Testis (tissue), 3 donors: ENCODE data around the gene PI4K2B. TPM values are rescaled to one million over a fixed set of nuclear protein-coding genes. Genes with fewer than 3 reads are reported as not detected.
"Not testable (repeated sequence)": the region's sequence is repeated elsewhere in the genome, so short reads cannot be mapped to it uniquely, and the experiment has no call there.

Source experiments
- DNase-seq: peaks from one replicate; pipeline ENCODE4 v3.0.0-alpha.2; 2019
- H3K27ac ChIP-seq, 2 donors: fragments of 200-600 bp; sonication (generic); one replicate each; pipeline ENCODE4 v1.5.1; 2019
- H3K27me3 ChIP-seq: fragments of 200-600 bp; sonication (generic); one replicate; pipeline ENCODE4 v1.5.1; 2019
- H3K36me3 ChIP-seq: fragments of 200-600 bp; sonication (generic); one replicate; pipeline ENCODE4 v1.5.1; 2017; ENCODE audit warnings: low read depth; ENCODE audit errors: missing control alignments
- H3K4me1 ChIP-seq: fragments of 200-600 bp; sonication (generic); one replicate; pipeline ENCODE4 v1.5.1; 2019
- H3K4me3 ChIP-seq, 2 donors: fragments of 200-600 bp; sonication (generic); one replicate each; pipeline ENCODE4 v1.5.1; 2017 to 2019
- H3K9me3 ChIP-seq: fragments of 200-600 bp; sonication (generic); one replicate; pipeline ENCODE4 v1.5.1; 2017
- CTCF ChIP-seq, 3 experiments: fragments of 450-650 bp in 2 of 3; fragments of 200-600 bp in 1 of 3; sonication (generic) in 1 of 3; IDR thresholded peaks; one replicate each; pipeline ENCODE4 v1.5.1; 2016 to 2019; ENCODE audit warnings: antibody characterized with exemption in 3 of 3, mild to moderate bottlenecking in 2 of 3, moderate library complexity in 1 of 3
- POLR2A ChIP-seq: fragments of 450-650 bp; IDR thresholded peaks from one replicate; pipeline ENCODE4 v1.6.1; 2017; ENCODE audit warnings: antibody characterized with exemption, mild to moderate bottlenecking, moderate library complexity
- WGBS, 2 donors: methylation state at CpG; one replicate each; pipeline ENCODE4 v1.1.5; 2018; 5-methylcytosine and 5-hydroxymethylcytosine counted together
- intact Hi-C: fragments of 100-400 bp; cut with DNase I; formaldehyde crosslinking; loops from one replicate; pipeline ENCODE4 v1.15.1; 2023; ENCODE audit warnings: low total_unique reads
- polyA plus RNA-seq: library from polyadenylated mRNA; stranded (reverse); fragments of 350-450 nt; fragmentation: Illumina TruSeq; extraction: RNeasy Lipid Tissue Mini Kit (QIAGEN cat#74804); gene quantifications from one replicate; pipeline ENCODE4 v1.2.3, GENCODE V29; 2014; ENCODE audit warnings: low read depth, low replicate concordance; ENCODE audit not compliant: insufficient read depth
- total RNA-seq, 2 donors: library from RNA; depleted of rRNA; stranded (reverse); fragments of >200 nt; gene quantifications; one replicate each; pipeline ENCODE4 v1.2.3, GENCODE V29; 2016

The PI4K2B gene
- total and polyA plus RNA-seq, 3 donors from 2014 or later = 11.5 to 19.9 (median 18.9) TPM

GRCh38 chr4:25245181-25245580 is 11.3 kb downstream of the PI4K2B start:
- no peaks in the 10 kb centered on the region for H3K36me3 ChIP-seq
- intact Hi-C loops = no loop called here
- no peaks in the 10 kb centered on the region for H3K4me1 ChIP-seq
- H3K9me3 ChIP-seq = no peaks in the 10 kb centered on the region
- no peaks in the 10 kb centered on the region for H3K27me3 ChIP-seq
- DNase-seq = no peak
- WGBS, 2 donors = 94 to 97% methylated on average over 9 to 10 of the region's 10 CpGs
- H3K27ac ChIP-seq = no peak overlapping the region
- TF ChIP-seq CTCF (IDR thresholded peaks at IDR 0.05) (no peak), POLR2A (no peak)
- H3K4me3 ChIP-seq = no peak overlapping the region

GRCh38 chr4:25246680-25247611 is 13.1 kb downstream of the PI4K2B start:
- no peak for DNase-seq
- 82 to 93% methylated on average over 6 to 21 of the region's 22 CpGs for WGBS, 2 donors

GRCh38 chr4:25248875-25249274 is 15.0 kb downstream of the PI4K2B start:
- H3K36me3 ChIP-seq, intact Hi-C loops, H3K27ac ChIP-seq, H3K9me3 ChIP-seq, H3K4me3 ChIP-seq, DNase-seq, H3K27me3 ChIP-seq: not testable (repeated sequence)
- 78 to 80% methylated on average over 6 of the region's 6 CpGs for WGBS, 2 donors
- peaks cover 10% of the 10 kb centered on the region for H3K4me1 ChIP-seq

More at GRCh38 chr4:25246680-25247611, 13.1 kb downstream of the PI4K2B start:
- no peaks in the 10 kb centered on the region for H3K36me3 ChIP-seq
- intact Hi-C loops = no loop called here
- TF ChIP-seq CTCF (IDR thresholded peaks at IDR 0.05) (no peak), POLR2A (no peak)
- no peak overlapping the region for H3K4me3 ChIP-seq
- no peaks in the 10 kb centered on the region for H3K27me3 ChIP-seq
- H3K9me3 ChIP-seq = no peaks in the 10 kb centered on the region
- no peaks in the 10 kb centered on the region for H3K4me1 ChIP-seq
- no peak overlapping the region for H3K27ac ChIP-seq

- H3K4me3 ChIP-seq, H3K27ac ChIP-seq, H3K27me3 ChIP-seq, intact Hi-C loops, H3K9me3 ChIP-seq, DNase-seq, H3K36me3 ChIP-seq: not testable (repeated sequence)
- peaks cover 10% of the 10 kb centered on the region for H3K4me1 ChIP-seq
- WGBS, 2 donors = 94 to 97% methylated on average over 10 to 24 of the region's 25 CpGs
Observed at GRCh38 chr4:25249494-25249893, 15.7 kb downstream of the PI4K2B start.

- TF ChIP-seq POLR2A (no peak), CTCF (IDR thresholded peaks at IDR 0.05) (no peak)
- intact Hi-C loops = no loop called here
- no peak for DNase-seq
- H3K27me3 ChIP-seq = no peaks in the 10 kb centered on the region
- H3K4me3 ChIP-seq = no peak overlapping the region
- WGBS, 2 donors = 69 to 72% methylated on average over 9 of the region's 9 CpGs
- H3K27ac ChIP-seq = no peak overlapping the region
- peaks cover 10% of the 10 kb centered on the region for H3K4me1 ChIP-seq
- no peaks in the 10 kb centered on the region for H3K9me3 ChIP-seq
- H3K36me3 ChIP-seq = no peaks in the 10 kb centered on the region
Observed at GRCh38 chr4:25252230-25253070, 18.6 kb downstream of the PI4K2B start.
